ENCODE measurements around the gene HOGA1.

The HOGA1 gene

DNA sequence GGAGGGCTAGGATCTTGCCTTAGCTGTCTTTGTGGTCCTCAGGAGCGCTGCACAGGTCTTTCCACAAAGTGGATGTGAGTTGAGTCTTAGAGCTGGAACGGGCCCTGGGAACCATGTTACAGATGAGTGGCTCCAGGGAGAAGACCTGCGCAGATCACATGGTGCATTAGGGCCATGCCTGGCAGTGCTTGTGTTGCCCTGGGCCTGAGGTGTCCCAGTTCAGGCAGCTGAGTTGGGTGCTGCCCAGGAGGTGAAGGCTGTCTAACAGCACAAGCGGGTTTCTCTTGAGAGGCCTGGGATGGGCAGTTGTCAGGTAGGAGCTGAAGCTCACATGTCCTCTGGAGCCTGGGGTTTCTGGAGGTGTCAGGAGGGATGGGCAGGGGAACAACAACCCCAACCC lies 45.4 kb upstream of the HOGA1 start:
- TF ChIP-seq, protein P1, sequence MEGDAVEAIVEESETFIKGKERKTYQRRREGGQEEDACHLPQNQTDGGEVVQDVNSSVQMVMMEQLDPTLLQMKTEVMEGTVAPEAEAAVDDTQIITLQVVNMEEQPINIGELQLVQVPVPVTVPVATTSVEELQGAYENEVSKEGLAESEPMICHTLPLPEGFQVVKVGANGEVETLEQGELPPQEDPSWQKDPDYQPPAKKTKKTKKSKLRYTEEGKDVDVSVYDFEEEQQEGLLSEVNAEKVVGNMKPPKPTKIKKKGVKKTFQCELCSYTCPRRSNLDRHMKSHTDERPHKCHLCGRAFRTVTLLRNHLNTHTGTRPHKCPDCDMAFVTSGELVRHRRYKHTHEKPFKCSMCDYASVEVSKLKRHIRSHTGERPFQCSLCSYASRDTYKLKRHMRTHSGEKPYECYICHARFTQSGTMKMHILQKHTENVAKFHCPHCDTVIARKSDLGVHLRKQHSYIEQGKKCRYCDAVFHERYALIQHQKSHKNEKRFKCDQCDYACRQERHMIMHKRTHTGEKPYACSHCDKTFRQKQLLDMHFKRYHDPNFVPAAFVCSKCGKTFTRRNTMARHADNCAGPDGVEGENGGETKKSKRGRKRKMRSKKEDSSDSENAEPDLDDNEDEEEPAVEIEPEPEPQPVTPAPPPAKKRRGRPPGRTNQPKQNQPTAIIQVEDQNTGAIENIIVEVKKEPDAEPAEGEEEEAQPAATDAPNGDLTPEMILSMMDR (conservative IDR thresholded peaks at IDR 0.05; ENCODE audit: low read depth, low read length): no peak
- Histone ChIP-seq H2AFZ (ENCODE audit: low read depth) (no peak overlapping the region), H4K20me1 (ENCODE audit: insufficient read depth) (no peaks in the 10 kb centered on the region), H3K9ac (no peak overlapping the region), H3K79me2 (ENCODE audit: insufficient read depth, low read depth) (no peaks in the 10 kb centered on the region), H3K27ac (no peak overlapping the region), H3K36me3 (ENCODE audit: insufficient read depth) (no peaks in the 10 kb centered on the region), H3K27me3 (ENCODE audit: insufficient read depth, low read depth) (no peaks in the 10 kb centered on the region), H3K4me3 (IDR thresholded peaks at IDR 0.05; ENCODE audit: insufficient read depth, low read depth, low read length) (no peak overlapping the region), H3K4me1 (ENCODE audit: low read depth, poor library complexity, severe bottlenecking) (peaks cover 9% of the 10 kb centered on the region), H3K4me2 (no peak overlapping the region)

DNA sequence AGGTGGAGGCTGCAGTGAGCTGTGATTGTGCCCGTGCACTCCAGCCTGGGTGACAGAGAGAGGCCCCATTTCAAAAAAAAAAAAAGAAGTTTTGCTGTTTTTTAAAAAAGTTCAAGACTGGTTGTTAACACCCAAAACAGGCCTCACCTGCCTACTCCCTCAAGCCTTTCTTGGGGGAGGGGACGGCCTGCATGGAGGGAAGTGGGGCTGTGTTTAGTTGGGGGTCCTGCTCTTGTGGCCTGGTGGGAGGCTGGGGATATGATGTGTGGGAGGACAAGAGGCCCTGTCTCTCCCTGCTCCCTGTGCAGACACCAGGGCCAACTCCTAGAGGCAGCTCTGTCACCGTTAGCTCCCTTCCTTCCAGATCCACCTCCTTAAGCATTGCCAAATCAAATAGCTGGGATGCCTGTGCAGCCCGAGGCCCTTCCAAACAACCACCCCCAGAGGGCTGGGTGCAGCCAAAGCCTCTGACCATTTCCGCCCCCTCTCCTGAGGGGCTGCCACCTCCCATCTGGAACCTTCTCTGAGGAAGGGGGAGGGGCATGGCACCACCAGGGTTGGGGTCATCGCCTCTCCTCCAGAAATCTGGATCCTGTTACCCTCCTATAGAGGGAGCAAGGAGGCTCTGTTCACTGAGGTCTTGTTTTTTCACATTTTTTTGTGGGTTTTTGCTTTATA lies 44.5 kb upstream of the HOGA1 start:
- no peaks in the 10 kb centered on the region for H3K36me3 ChIP-seq (ENCODE audit: insufficient read depth)
- no peaks in the 10 kb centered on the region for H3K27me3 ChIP-seq (ENCODE audit: insufficient read depth, low read depth)
- no peak overlapping the region for H2AFZ ChIP-seq (ENCODE audit: low read depth)
- H3K79me2 ChIP-seq (ENCODE audit: insufficient read depth, low read depth): no peaks in the 10 kb centered on the region
- H3K9ac ChIP-seq: no peak overlapping the region
- no peak overlapping the region for H3K4me3 ChIP-seq (IDR thresholded peaks at IDR 0.05; ENCODE audit: insufficient read depth, low read depth, low read length)
- H3K4me1 ChIP-seq (ENCODE audit: low read depth, poor library complexity, severe bottlenecking): peaks cover 9% of the 10 kb centered on the region
- H4K20me1 ChIP-seq (ENCODE audit: insufficient read depth): no peaks in the 10 kb centered on the region
- no peak overlapping the region for H3K27ac ChIP-seq
- TF ChIP-seq, protein P1 (conservative IDR thresholded peaks at IDR 0.05; ENCODE audit: low read depth, low read length): no peak
- no peak overlapping the region for H3K4me2 ChIP-seq

DNA sequence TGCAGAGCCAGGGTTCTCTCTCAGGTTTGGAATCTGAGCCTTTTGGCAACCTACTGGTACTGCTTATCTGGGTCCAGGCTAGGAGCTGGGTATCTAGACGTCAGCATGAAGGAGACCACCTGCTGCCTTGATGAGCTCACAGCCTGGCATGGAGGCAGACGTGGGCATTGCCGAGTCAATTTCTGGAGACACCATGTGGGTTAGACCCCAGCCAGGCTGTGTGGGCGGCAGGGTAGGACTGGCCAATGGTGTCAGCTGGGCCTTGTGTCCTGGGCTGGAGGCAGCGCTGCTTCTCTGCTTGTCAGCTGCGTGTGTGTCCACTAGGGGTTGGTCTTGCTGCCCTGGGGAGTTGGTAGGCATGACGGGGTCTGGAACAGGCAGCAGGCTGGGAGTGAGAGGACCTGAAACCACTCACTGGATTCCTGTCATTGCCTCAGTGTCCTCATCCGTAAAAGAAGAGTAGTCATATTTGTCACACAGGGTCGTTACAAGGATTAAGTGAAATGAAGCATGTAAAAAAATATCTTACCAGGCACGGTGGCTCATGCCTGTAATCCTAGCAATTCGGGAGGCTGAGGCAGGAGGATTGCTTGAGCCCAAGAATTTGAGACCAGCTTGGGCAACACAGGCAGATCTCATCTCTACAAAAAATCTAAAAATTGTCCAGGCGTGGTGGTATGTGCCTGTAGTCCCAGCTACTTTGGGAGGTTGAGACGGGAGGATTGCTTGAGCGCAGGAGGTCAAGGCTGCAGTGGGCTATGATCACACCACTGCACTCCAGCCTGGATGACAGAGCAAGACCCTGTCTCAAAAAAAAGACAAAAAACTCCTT lies 43.3 kb upstream of the HOGA1 start:
- Histone ChIP-seq H3K27me3 (ENCODE audit: insufficient read depth, low read depth) (no peaks in the 10 kb centered on the region), H2AFZ (ENCODE audit: low read depth) (no peak overlapping the region), H3K4me1 (ENCODE audit: low read depth, poor library complexity, severe bottlenecking) (peaks cover 9% of the 10 kb centered on the region), H4K20me1 (ENCODE audit: insufficient read depth) (no peaks in the 10 kb centered on the region), H3K9ac (no peak overlapping the region), H3K79me2 (ENCODE audit: insufficient read depth, low read depth) (no peaks in the 10 kb centered on the region), H3K36me3 (ENCODE audit: insufficient read depth) (no peaks in the 10 kb centered on the region), H3K4me3 (IDR thresholded peaks at IDR 0.05; ENCODE audit: insufficient read depth, low read depth, low read length) (no peak overlapping the region), H3K4me2 (no peak overlapping the region), H3K27ac (no peak overlapping the region)
- TF ChIP-seq, protein P1 (conservative IDR thresholded peaks at IDR 0.05; ENCODE audit: low read depth, low read length): no peak

DNA sequence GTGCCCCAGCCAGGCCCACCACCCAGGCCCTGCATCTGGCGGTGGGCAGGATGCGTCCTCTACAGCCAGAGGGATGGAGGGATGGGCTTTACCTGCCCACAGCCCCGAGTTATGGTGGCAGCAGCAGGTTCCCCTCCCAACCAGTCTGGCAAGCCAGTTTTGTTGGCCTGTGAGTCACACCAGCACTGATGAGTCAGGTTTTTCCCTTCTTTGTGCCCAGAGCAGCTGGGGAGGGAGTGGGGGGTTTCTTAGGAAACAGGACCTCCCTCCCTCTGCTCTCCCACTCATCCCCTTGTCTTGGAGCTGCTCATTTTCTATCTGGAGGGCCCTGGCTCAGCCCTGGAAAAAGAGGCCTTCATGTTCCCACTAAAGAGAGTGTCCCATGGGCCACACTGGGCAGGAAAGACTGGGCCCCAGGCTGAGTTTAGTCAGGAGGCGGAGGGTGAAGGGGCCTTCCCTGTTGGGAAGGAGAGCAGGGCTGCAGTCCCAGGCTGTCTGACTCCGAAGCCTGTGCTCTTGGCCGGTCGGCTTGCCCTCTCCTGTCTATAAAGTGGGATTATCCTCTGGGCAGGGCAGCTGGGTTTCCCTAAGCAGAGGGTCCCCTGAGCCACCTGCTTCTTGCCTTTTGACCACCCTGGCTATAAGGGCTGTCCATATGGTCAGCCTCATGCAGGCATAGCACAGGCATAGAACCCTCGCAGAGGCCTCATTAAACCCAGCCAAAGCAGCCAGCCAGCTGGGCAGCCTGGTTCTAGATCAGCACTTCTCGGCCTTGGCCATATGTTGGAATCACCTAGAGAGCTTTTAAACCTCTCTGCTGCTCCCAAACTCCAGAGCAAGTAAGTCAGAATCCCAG lies 41.8 kb upstream of the HOGA1 start:
- Histone ChIP-seq H4K20me1 (ENCODE audit: insufficient read depth) (no peaks in the 10 kb centered on the region), H3K4me2 (no peak overlapping the region), H3K27me3 (ENCODE audit: insufficient read depth, low read depth) (no peaks in the 10 kb centered on the region), H3K36me3 (ENCODE audit: insufficient read depth) (no peaks in the 10 kb centered on the region), H3K4me3 (IDR thresholded peaks at IDR 0.05; ENCODE audit: insufficient read depth, low read depth, low read length) (no peak overlapping the region), H2AFZ (ENCODE audit: low read depth) (no peak overlapping the region; the same call in 1 of the 2 replicates), H3K27ac (no peak overlapping the region), H3K79me2 (ENCODE audit: insufficient read depth, low read depth) (no peaks in the 10 kb centered on the region), H3K4me1 (ENCODE audit: low read depth, poor library complexity, severe bottlenecking) (peaks cover 9% of the 10 kb centered on the region), H3K9ac (no peak overlapping the region)
- TF ChIP-seq, protein P1 (conservative IDR thresholded peaks at IDR 0.05; ENCODE audit: low read depth, low read length): no peak
